Endothelial cell of umbilical vein (primary cell): ENCODE measurements around the gene P3H2. TPM values are rescaled to one million over a fixed set of nuclear protein-coding genes. Genes with fewer than 3 reads are reported as not detected.

Experiments
- BruUV-seq: library from RNA; stranded (reverse); fragments of 400-500 nt; replicated peaks from 2 replicates; lab custom pipeline; 2021; lab: Mats Ljungman, UMichigan
- CTCF ChIA-PET: fragments of 300-600, 350-600 bp; sonication (Branson Sonifier 250); formaldehyde crosslinking; loops from one replicate; lab custom pipeline; 2021; ENCODE audit warnings: antibody characterized with exemption, inconsistent platforms; lab: Charles Lee
- POLR2A ChIA-PET: fragments of 300-600, 350-600 bp; sonication (Branson Sonifier 250); formaldehyde crosslinking; loops from one replicate; lab custom pipeline; 2021; ENCODE audit warnings: antibody characterized with exemption, inconsistent platforms; lab: Charles Lee
- DNase-seq: peaks from one replicate; pipeline ENCODE4 v3.0.0-alpha.2; 2011; ENCODE audit warnings: low read depth, low spot score
- FAIRE-seq: peaks from 2 replicates; lab custom pipeline; 2011; peaks lifted over from hg19 to GRCh38; lab: Jason Lieb, UNC
- H2AFZ ChIP-seq: 2 replicates; pipeline ENCODE4 v1.6.0; 2012; ENCODE audit warnings: low read depth, low read length, control low read depth, inconsistent platforms
- H3K27ac ChIP-seq: 2 replicates; pipeline ENCODE4 v1.5.1; 2011; ENCODE audit warnings: low read depth, mild to moderate bottlenecking, control low read depth, low read length, moderate library complexity; ENCODE audit not compliant: insufficient read depth
- H3K27me3 ChIP-seq, 2 experiments: 2 replicates each; pipeline versions ENCODE4 v1.6.0 to v1.6.1; 2011; ENCODE audit warnings: low read length in 2 of 2, mixed read lengths in 1 of 2; ENCODE audit not compliant: control insufficient read depth in 2 of 2, insufficient read depth in 2 of 2
- H3K36me3 ChIP-seq, 2 experiments: 2 replicates in 1 of 2; 3 replicates in 1 of 2; pipeline ENCODE4 v1.5.1; 2011; ENCODE audit warnings: low read length in 2 of 2, mild to moderate bottlenecking in 1 of 2, moderate library complexity in 1 of 2; ENCODE audit not compliant: control insufficient read depth in 2 of 2, insufficient read depth in 2 of 2; ENCODE audit errors: extremely low read depth in 1 of 2
- H3K4me1 ChIP-seq: 3 replicates; pipeline ENCODE4 v1.5.1; 2011; ENCODE audit warnings: mild to moderate bottlenecking, low read length; ENCODE audit not compliant: control insufficient read depth, insufficient read depth; ENCODE audit errors: extremely low read depth
- H3K4me2 ChIP-seq: 2 replicates; pipeline ENCODE4 v1.6.1; 2011; ENCODE audit warnings: low read length, control low read depth, mixed read lengths; ENCODE audit not compliant: insufficient read depth
- H3K4me3 ChIP-seq, 3 experiments: fragments of 200-600 bp in 1 of 3; sonication (generic), shearing (Covaris generic) in 1 of 3; replicated peaks in 1 of 3; 2 replicates each; pipeline ENCODE4 v1.5.1; 2011 to 2016; ENCODE audit warnings: control low read depth in 3 of 3, low read length in 3 of 3, mild to moderate bottlenecking in 2 of 3, inconsistent platforms in 1 of 3, low read depth in 1 of 3, moderate library complexity in 1 of 3; ENCODE audit not compliant: insufficient read depth in 1 of 3
- H3K79me2 ChIP-seq: 2 replicates; pipeline ENCODE4 v1.6.0; 2012; ENCODE audit warnings: low read length, inconsistent platforms; ENCODE audit not compliant: control insufficient read depth, insufficient read depth
- H3K9ac ChIP-seq: replicated peaks from 2 replicates; pipeline ENCODE3; 2011; ENCODE audit warnings: low read length, control low read depth; ENCODE audit not compliant: insufficient read depth; ENCODE audit errors: extremely low read depth
- H3K9me1 ChIP-seq: replicated peaks from 3 replicates; pipeline ENCODE4 v1.6.0; 2011; ENCODE audit warnings: mild to moderate bottlenecking, low read length; ENCODE audit not compliant: control insufficient read depth, insufficient read depth; ENCODE audit errors: extremely low read depth
- H3K9me3 ChIP-seq: replicated peaks from 2 replicates; pipeline ENCODE4 v1.5.1; 2012; ENCODE audit warnings: low read length, inconsistent platforms; ENCODE audit not compliant: control insufficient read depth, insufficient read depth
- H4K20me1 ChIP-seq: replicated peaks from 2 replicates; pipeline ENCODE3; 2011; ENCODE audit warnings: mild to moderate bottlenecking, low read length; ENCODE audit not compliant: control insufficient read depth, insufficient read depth; ENCODE audit errors: extremely low read depth
- CTCF ChIP-seq, 2 donors: IDR thresholded peaks; 1 replicate in 1 of 2; 2 replicates in 1 of 2; pipeline ENCODE4 v1.5.1; 2011; ENCODE audit warnings: low read length in 2 of 2, mild to moderate bottlenecking in 2 of 2, moderate library complexity in 2 of 2, control low read depth in 1 of 2, inconsistent platforms in 1 of 2, low read depth in 1 of 2; ENCODE audit not compliant: insufficient read depth in 1 of 2; ENCODE audit errors: extremely low read depth in 1 of 2
- EZH2 ChIP-seq: IDR thresholded peaks from 2 replicates; pipeline ENCODE4 v1.6.1; 2012; ENCODE audit warnings: borderline replicate concordance, low read depth, mild to moderate bottlenecking, moderate library complexity, low read length, inconsistent platforms; ENCODE audit not compliant: severe bottlenecking
- FOS ChIP-seq: IDR thresholded peaks from 2 replicates; pipeline ENCODE4 v1.6.1; 2011; ENCODE audit warnings: mild to moderate bottlenecking, low read length, moderate library complexity, borderline replicate concordance; ENCODE audit not compliant: insufficient read depth
- GATA2 ChIP-seq: IDR thresholded peaks from 2 replicates; pipeline ENCODE4 v1.7.0; 2011; ENCODE audit warnings: low read depth, mild to moderate bottlenecking, moderate library complexity, mixed read lengths, low read length; ENCODE audit not compliant: insufficient read length, insufficient read depth
- JUN ChIP-seq: IDR thresholded peaks from 2 replicates; pipeline ENCODE4 v1.6.1; 2011; ENCODE audit warnings: borderline replicate concordance, low read depth; ENCODE audit not compliant: insufficient read length, insufficient read depth
- MAX ChIP-seq: IDR thresholded peaks from 2 replicates; pipeline ENCODE4 v1.6.1; 2011; ENCODE audit not compliant: insufficient read depth, insufficient read length
- MYC ChIP-seq: IDR thresholded peaks from one replicate; pipeline ENCODE4 v1.6.1; 2011; ENCODE audit warnings: mild to moderate bottlenecking, low read depth, low read length
- POLR2A ChIP-seq: IDR thresholded peaks from 2 replicates; pipeline ENCODE4 v1.6.1; 2012; ENCODE audit warnings: low read depth, mild to moderate bottlenecking, control low read depth, low read length
- POLR2AphosphoS5 ChIP-seq: IDR thresholded peaks from 2 replicates; pipeline ENCODE4 v1.6.1; 2012; ENCODE audit warnings: low read depth, mild to moderate bottlenecking, control low read depth, low read length, moderate library complexity; ENCODE audit not compliant: insufficient read depth
- dilution Hi-C: fragments of 300-500 bp; cut with MboI; formaldehyde crosslinking; loops from one replicate; pipeline ENCODE4 v1.15.0; 2019; ENCODE audit warnings: low sequenced_read_pairs; ENCODE audit not compliant: extremely low pct_ligation_motif_present
- intact Hi-C: fragments of 100-400 bp; cut with micrococcal nuclease; formaldehyde crosslinking; loops from one replicate; pipeline ENCODE4 v1.10.0; 2022
- polyA plus RNA-seq, 4 experiments: library from polyadenylated mRNA; depleted of rRNA in 3 of 4; stranded (reverse) in 3 of 4; unstranded in 1 of 4; fragments of >200 nt; gene quantifications; 2 replicates each; pipeline versions ENCODE4 v1.2.1 to v1.2.3, GENCODE V29; 2011 to 2012; ENCODE audit warnings: missing spikeins in 1 of 4
- total RNA-seq: library from RNA; stranded (reverse); gene quantifications from 2 replicates; pipeline ENCODE4 v1.2.3, GENCODE V29; 2021

Gene P3H2
- total and polyA plus RNA-seq, 2 donors (not counting 3 experiments of a cell fraction or from before 2014, with no cell fraction given): 6.6 to 6.8 TPM

DNA sequence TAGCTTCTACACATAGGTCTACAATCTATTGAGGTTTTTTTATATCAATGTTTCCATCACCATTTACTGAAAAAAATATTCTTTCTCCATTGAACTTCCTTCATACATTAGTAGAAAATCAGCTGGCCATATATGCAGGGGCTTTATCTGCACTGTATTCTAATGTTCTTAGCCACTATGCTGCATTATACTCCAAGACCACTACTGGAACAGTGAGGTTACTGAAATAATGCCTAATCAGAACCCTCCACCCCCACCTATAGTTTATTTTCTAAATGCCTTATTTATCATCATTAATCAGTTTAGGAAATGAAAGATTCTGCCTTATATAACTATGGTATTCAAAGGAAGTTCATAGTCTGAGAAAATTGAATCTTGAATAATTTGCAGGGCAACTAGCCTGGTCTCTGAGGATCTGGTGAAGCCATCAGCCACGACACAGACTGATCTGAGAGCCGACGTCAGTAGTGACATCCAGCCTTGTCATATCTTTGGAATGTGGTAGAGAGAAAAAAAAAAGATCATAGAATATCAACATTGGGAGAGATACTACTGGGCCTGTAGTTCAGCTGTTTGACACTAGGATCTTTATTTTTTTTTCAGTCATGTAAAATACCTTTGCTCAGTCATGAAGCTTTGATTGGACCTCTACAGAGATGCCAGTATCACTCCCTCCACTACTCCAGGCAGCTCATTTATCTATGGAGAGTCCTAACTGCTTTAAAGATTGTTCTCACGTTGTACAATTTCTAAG is 66.6 kb downstream of the P3H2 start:
- BruUV-seq: no TSS peak
- no peak overlapping the region for H3K4me2 ChIP-seq
- H3K36me3 ChIP-seq: no peaks in the 10 kb centered on the region
- FAIRE-seq: peak; percentile 72
- H3K4me3 ChIP-seq: no peak overlapping the region
- ChIA-PET CTCF (interaction anchor here (1.0 to 2.1 kb wide), 5 partner anchors 10 to 269 kb away, joined by 3 to 12 read pairs (median 4); partner anchors contain the start of genes CLDN1 and P3H2), POLR2A (no interaction called here)
- peak; percentile 34 for DNase-seq
- no peak for TF ChIP-seq POLR2AphosphoS5
- no peak for TF ChIP-seq MYC
- TF ChIP-seq JUN: peak; percentile 34
- no peaks in the 10 kb centered on the region for H3K9me3 ChIP-seq
- no peaks in the 10 kb centered on the region for H4K20me1 ChIP-seq
- peak overlapping the region; percentile 15 for H2AFZ ChIP-seq
- peak overlapping the region; percentile 4 for H3K27ac ChIP-seq
- no peaks in the 10 kb centered on the region for H3K9me1 ChIP-seq
- H3K4me1 ChIP-seq: peaks cover 13% of the 10 kb centered on the region
- H3K79me2 ChIP-seq: no peaks in the 10 kb centered on the region
- no peaks in the 10 kb centered on the region for H3K27me3 ChIP-seq
- no peak overlapping the region for H3K9ac ChIP-seq
- dilution Hi-C loops: no loop called here
- intact Hi-C loops: no loop called here

DNA sequence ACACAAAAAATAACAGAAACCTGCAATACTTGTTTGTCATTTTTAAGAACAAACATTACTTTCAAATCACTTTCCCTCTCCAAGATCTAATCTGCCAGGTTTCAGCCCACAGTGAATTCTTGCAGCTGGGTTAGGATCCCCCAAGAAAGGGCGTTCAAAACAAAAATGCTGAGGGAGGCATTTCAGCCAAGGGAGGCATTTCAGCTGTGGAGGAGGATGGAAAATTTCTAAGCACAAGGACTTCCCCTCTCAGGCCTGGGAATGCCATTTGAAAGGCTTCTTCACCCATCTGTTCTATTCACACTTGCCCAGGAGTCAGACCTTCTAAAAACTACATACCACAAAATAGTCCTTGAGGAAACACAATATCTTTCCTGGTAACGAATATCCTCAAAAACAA is 69.1 kb downstream of the P3H2 start:
- no peaks in the 10 kb centered on the region for H3K36me3 ChIP-seq
- no peaks in the 10 kb centered on the region for H3K9me3 ChIP-seq
- H3K9me1 ChIP-seq: no peaks in the 10 kb centered on the region
- no peaks in the 10 kb centered on the region for H3K79me2 ChIP-seq
- ChIA-PET POLR2A (no interaction called here), CTCF (interaction anchor here (0.9 to 2.7 kb wide), 5 partner anchors 10 to 69 kb away, joined by 3 to 10 read pairs (median 3); partner anchors contain the start of gene P3H2)
- no TSS peak for BruUV-seq
- H3K4me3 ChIP-seq: no peak overlapping the region
- H3K9ac ChIP-seq: no peak overlapping the region
- FAIRE-seq (no peak), DNase-seq (no peak)
- no peak overlapping the region for H3K27ac ChIP-seq
- peaks cover 6% of the 10 kb centered on the region for H3K4me1 ChIP-seq
- TF ChIP-seq MAX (no peak), CTCF (IDR thresholded peaks at IDR 0.05; ENCODE audit: extremely low read depth in 1 of 2, insufficient read depth in 1 of 2, low read depth in 1 of 2, low read length in 2 of 2) (no peak), MYC (no peak), POLR2AphosphoS5 (no peak), FOS (no peak), JUN (no peak), GATA2 (no peak), EZH2 (no peak), POLR2A (no peak)
- no peaks in the 10 kb centered on the region for H4K20me1 ChIP-seq
- H3K27me3 ChIP-seq: no peaks in the 10 kb centered on the region
- dilution Hi-C loops (no loop called here), intact Hi-C loops (no loop called here)
- H3K4me2 ChIP-seq: no peak overlapping the region
- no peak overlapping the region for H2AFZ ChIP-seq
